ENCODE measurements around the gene CNGB1. TPM values are rescaled to one million over a fixed set of nuclear protein-coding genes. Genes with fewer than 3 reads are reported as not detected.

Gene CNGB1
- total RNA-seq, 1 donor from 2014 or later, result 0.91 TPM

GRCh38 chr16:57971848-57972247 lies 920 bp upstream of the CNGB1 start:
- Mint-ChIP-seq H3K4me1 (ENCODE audit: low read depth, unreplicated experiment) (no peaks in the 10 kb centered on the region), H3K4me3 (ENCODE audit: unreplicated experiment) (no peak overlapping the region), H3K36me3 (ENCODE audit: unreplicated experiment) (no peaks in the 10 kb centered on the region), H3K9me3 (ENCODE audit: unreplicated experiment) (no peaks in the 10 kb centered on the region), H3K27me3 (ENCODE audit: unreplicated experiment) (peaks cover 3% of the 10 kb centered on the region), H3K27ac (ENCODE audit: unreplicated experiment) (no peak overlapping the region)
- no peak for TF ChIP-seq CTCF (IDR thresholded peaks at IDR 0.05; ENCODE audit: partially characterized antibody, unreplicated experiment)
- no peak for DNase-seq

GRCh38 chr16:57970319-57970718 lies 609 bp downstream of the CNGB1 start:
- no peaks in the 10 kb centered on the region for H3K9me3 Mint-ChIP-seq (ENCODE audit: unreplicated experiment)
- TF ChIP-seq CTCF (IDR thresholded peaks at IDR 0.05; ENCODE audit: partially characterized antibody, unreplicated experiment), result no peak
- H3K4me3 Mint-ChIP-seq (ENCODE audit: unreplicated experiment), result no peak overlapping the region
- H3K36me3 Mint-ChIP-seq (ENCODE audit: unreplicated experiment), result no peaks in the 10 kb centered on the region
- peaks cover 3% of the 10 kb centered on the region for H3K27me3 Mint-ChIP-seq (ENCODE audit: unreplicated experiment)
- DNase-seq, result no peak
- no peaks in the 10 kb centered on the region for H3K4me1 Mint-ChIP-seq (ENCODE audit: low read depth, unreplicated experiment)
- H3K27ac Mint-ChIP-seq (ENCODE audit: unreplicated experiment), result no peak overlapping the region

GRCh38 chr16:57969451-57970123 lies 1.3 kb downstream of the CNGB1 start:
- TF ChIP-seq CTCF (IDR thresholded peaks at IDR 0.05; ENCODE audit: partially characterized antibody, unreplicated experiment), result no peak
- H3K27ac Mint-ChIP-seq (ENCODE audit: unreplicated experiment), result no peak overlapping the region
- DNase-seq, result no peak
- H3K36me3 Mint-ChIP-seq (ENCODE audit: unreplicated experiment), result no peaks in the 10 kb centered on the region
- no peaks in the 10 kb centered on the region for H3K4me1 Mint-ChIP-seq (ENCODE audit: low read depth, unreplicated experiment)
- peaks cover 5% of the 10 kb centered on the region for H3K27me3 Mint-ChIP-seq (ENCODE audit: unreplicated experiment)
- H3K9me3 Mint-ChIP-seq (ENCODE audit: unreplicated experiment), result peaks cover 2% of the 10 kb centered on the region
- H3K4me3 Mint-ChIP-seq (ENCODE audit: unreplicated experiment), result no peak overlapping the region

GRCh38 chr16:57967916-57968315 lies 3.0 kb downstream of the CNGB1 start:
- DNase-seq, result no peak
- H3K4me1 Mint-ChIP-seq (ENCODE audit: low read depth, unreplicated experiment), result no peaks in the 10 kb centered on the region
- H3K27ac Mint-ChIP-seq (ENCODE audit: unreplicated experiment), result no peak overlapping the region
- peaks cover 6% of the 10 kb centered on the region for H3K27me3 Mint-ChIP-seq (ENCODE audit: unreplicated experiment)
- peaks cover 2% of the 10 kb centered on the region for H3K9me3 Mint-ChIP-seq (ENCODE audit: unreplicated experiment)
- H3K36me3 Mint-ChIP-seq (ENCODE audit: unreplicated experiment), result no peaks in the 10 kb centered on the region
- no peak for TF ChIP-seq CTCF (IDR thresholded peaks at IDR 0.05; ENCODE audit: partially characterized antibody, unreplicated experiment)
- H3K4me3 Mint-ChIP-seq (ENCODE audit: unreplicated experiment), result no peak overlapping the region

- H3K27ac Mint-ChIP-seq (ENCODE audit: unreplicated experiment), result no peak overlapping the region
Measured at GRCh38 chr16:57966986-57967385, 3.9 kb downstream of the CNGB1 start.

More at GRCh38 chr16:57966986-57967385, 3.9 kb downstream of the CNGB1 start:
- H3K4me3 Mint-ChIP-seq (ENCODE audit: unreplicated experiment), result no peak overlapping the region
- DNase-seq, result no peak
- TF ChIP-seq CTCF (IDR thresholded peaks at IDR 0.05; ENCODE audit: partially characterized antibody, unreplicated experiment), result no peak
- H3K36me3 Mint-ChIP-seq (ENCODE audit: unreplicated experiment), result no peaks in the 10 kb centered on the region
- no peaks in the 10 kb centered on the region for H3K4me1 Mint-ChIP-seq (ENCODE audit: low read depth, unreplicated experiment)
- peaks cover 6% of the 10 kb centered on the region for H3K27me3 Mint-ChIP-seq (ENCODE audit: unreplicated experiment)
- H3K9me3 Mint-ChIP-seq (ENCODE audit: unreplicated experiment), result peaks cover 4% of the 10 kb centered on the region

Measured in glutamatergic neuron (in vitro differentiated cells).